BJ (cell line): Measurements from ENCODE around the gene FUT2. TPM values are rescaled to one million over a fixed set of nuclear protein-coding genes. Genes with fewer than 3 reads are reported as not detected.

Source experiments
- CTCF ChIA-PET: fragments of 350-600 bp; formaldehyde crosslinking; extraction: SDS; loops from one replicate; lab custom pipeline; 2021; ENCODE audit warnings: antibody characterized with exemption, inconsistent platforms; lab: Yijun Ruan, JAX
- POLR2A ChIA-PET: fragments of 300-600 bp; sonication (Branson Sonifier 250); formaldehyde crosslinking; extraction: SDS; loops from one replicate; lab custom pipeline; 2021; ENCODE audit warnings: antibody characterized with exemption; lab: Charles Lee
- DNase-seq: peaks from one replicate; pipeline ENCODE4 v3.0.0-alpha.2; 2011; ENCODE audit warnings: low read depth
- H3K27me3 ChIP-seq: 2 replicates; pipeline ENCODE4 v1.6.0; 2011; ENCODE audit warnings: low read length; ENCODE audit not compliant: control insufficient read depth, insufficient read depth
- H3K36me3 ChIP-seq: 2 replicates; pipeline ENCODE4 v1.5.1; 2011; ENCODE audit warnings: low read length; ENCODE audit not compliant: control insufficient read depth, insufficient read depth
- H3K4me3 ChIP-seq: 2 replicates; pipeline ENCODE4 v1.5.1; 2011; ENCODE audit warnings: low read depth, mild to moderate bottlenecking, control low read depth, low read length
- polyA plus RNA-seq: library from polyadenylated mRNA; depleted of rRNA; stranded (reverse); fragments of >200 nt; gene quantifications from 2 replicates; pipeline ENCODE4 v1.2.3, GENCODE V29; 2011
- TF ChIP-seq, protein P1 (sequence below): IDR thresholded peaks from 2 replicates; pipeline ENCODE4 v1.5.1; 2011; ENCODE audit warnings: low read depth, mild to moderate bottlenecking, control low read depth, inconsistent platforms, low read length, moderate library complexity; ENCODE audit not compliant: insufficient read depth

Gene FUT2
- polyA plus RNA-seq, 1 experiment: not detected

DNA sequence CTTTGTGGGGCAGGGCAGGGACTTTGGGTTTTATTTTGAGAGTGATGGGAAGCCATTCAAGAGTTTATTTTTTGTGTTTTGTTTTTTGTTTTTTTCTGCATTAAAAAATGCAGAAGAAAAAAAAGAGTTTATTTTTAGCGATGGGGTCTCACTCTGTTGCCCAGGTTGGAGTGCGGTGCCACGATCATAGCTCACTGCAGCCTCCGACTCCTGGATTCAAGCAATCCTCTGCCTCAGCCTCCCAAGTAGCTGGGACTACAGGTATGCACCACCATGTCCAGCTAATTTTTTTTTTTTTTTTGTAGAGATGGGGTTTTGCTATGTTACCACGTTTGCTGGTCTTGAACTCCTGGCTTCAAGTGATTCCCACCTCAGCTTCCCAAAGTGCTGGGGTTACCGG is 37.3 kb upstream of the FUT2 start:
- ChIA-PET CTCF (no interaction called here), POLR2A (no interaction called here)
- H3K27me3 ChIP-seq: no peaks in the 10 kb centered on the region; the same call in 1 of the 2 replicates
- TF ChIP-seq, protein P1, sequence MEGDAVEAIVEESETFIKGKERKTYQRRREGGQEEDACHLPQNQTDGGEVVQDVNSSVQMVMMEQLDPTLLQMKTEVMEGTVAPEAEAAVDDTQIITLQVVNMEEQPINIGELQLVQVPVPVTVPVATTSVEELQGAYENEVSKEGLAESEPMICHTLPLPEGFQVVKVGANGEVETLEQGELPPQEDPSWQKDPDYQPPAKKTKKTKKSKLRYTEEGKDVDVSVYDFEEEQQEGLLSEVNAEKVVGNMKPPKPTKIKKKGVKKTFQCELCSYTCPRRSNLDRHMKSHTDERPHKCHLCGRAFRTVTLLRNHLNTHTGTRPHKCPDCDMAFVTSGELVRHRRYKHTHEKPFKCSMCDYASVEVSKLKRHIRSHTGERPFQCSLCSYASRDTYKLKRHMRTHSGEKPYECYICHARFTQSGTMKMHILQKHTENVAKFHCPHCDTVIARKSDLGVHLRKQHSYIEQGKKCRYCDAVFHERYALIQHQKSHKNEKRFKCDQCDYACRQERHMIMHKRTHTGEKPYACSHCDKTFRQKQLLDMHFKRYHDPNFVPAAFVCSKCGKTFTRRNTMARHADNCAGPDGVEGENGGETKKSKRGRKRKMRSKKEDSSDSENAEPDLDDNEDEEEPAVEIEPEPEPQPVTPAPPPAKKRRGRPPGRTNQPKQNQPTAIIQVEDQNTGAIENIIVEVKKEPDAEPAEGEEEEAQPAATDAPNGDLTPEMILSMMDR: no peak
- no peak overlapping the region for H3K4me3 ChIP-seq
- H3K36me3 ChIP-seq: no peaks in the 10 kb centered on the region
- no peak for DNase-seq

DNA sequence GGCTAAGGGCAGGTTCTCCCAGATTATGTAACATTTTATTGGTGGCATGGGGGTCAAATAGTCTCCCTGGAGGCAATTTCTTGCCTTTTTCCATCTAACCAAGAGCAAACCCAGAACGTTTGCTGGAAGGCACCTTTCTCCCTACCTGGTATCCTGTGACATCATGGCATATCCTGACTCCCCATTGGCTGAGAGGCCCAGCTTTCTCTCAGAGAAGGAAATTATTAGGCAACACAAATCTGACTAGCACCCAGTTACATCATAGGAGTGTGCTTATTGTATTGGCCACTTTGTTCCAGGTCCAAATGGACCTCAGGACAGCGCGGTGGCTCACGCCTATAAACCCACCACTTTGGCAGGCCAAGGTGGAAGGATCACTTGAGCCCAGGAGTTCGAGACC is 36.0 kb upstream of the FUT2 start:
- no peaks in the 10 kb centered on the region for H3K27me3 ChIP-seq
- DNase-seq: no peak
- POLR2A ChIA-PET: no interaction called here
- CTCF ChIA-PET: no interaction called here
- TF ChIP-seq, protein P1: no peak
- no peaks in the 10 kb centered on the region for H3K36me3 ChIP-seq
- H3K4me3 ChIP-seq: no peak overlapping the region

DNA sequence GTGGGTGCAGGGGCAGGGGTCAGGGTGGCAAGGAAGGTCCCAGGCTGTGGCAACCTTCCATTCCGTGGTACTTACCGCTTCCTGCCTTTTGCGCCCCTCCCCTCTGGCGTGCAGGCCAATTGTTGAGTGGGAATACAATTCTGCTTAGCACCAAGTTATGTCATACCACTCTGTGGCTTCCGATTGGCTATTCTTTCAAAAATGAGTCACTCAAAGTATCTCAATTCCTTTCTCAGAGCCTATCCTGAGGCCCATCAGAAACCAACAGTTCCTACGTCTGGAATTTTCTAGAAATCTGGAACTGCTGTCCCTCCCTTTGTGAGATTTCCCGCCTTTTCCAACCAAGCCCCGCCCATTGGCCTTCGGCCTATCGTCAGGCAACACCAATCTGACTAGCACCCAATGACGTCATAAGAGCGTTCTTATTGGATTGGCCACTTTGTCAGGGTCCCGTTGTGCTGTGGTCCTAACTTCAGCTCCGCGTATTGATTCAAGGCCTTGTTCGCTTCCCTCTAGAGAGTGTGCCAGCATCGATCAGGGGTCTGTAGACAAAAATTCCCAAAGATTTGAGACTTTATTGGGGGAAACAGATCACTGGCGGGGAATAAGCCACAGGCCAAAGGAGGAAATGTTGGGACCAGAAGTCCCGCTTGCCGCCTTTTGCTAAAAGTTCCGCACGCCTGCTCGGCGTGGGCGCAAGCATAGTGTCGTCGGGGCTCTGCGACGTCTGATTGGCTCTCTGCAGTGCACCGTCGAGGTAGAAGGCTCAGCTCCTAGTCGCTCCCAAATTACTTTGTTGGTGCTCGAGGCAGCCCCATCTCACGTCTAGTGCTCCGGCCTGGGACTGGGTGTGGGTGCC is 34.7 kb upstream of the FUT2 start:
- Histone ChIP-seq H3K4me3 (no peak overlapping the region), H3K36me3 (no peaks in the 10 kb centered on the region), H3K27me3 (no peaks in the 10 kb centered on the region)
- ChIA-PET POLR2A (no interaction called here), CTCF (no interaction called here)
- TF ChIP-seq, protein P1: no peak
- DNase-seq: peak; percentile 60

DNA sequence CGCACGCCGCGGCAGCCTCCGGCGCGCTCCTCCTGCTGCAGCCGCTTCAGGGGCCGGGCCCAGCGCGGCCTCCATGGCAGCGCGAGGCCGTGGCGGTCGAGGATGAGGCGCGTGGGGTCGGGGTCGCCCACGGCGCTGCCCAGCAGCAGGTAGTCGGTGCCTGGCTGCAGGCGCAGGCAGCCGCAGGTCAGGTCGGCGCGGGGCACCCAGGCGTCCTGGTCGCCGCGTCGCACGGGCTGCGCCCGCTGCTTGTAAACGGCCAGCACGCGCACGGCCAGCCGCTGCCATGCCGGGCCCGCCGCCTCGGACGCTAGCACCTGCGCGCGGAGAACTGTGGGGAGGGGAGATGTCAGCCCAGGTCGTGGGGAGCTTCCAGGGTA is 34.1 kb upstream of the FUT2 start:
- POLR2A ChIA-PET: no interaction called here
- TF ChIP-seq, protein P1: no peak
- CTCF ChIA-PET: interaction anchor here (1.5 kb wide), 1 partner anchor 14 kb away, joined by 5 read pairs; no protein-coding TSS in a partner anchor
- Histone ChIP-seq H3K27me3 (no peaks in the 10 kb centered on the region), H3K36me3 (no peaks in the 10 kb centered on the region), H3K4me3 (no peak overlapping the region)
- no peak for DNase-seq

DNA sequence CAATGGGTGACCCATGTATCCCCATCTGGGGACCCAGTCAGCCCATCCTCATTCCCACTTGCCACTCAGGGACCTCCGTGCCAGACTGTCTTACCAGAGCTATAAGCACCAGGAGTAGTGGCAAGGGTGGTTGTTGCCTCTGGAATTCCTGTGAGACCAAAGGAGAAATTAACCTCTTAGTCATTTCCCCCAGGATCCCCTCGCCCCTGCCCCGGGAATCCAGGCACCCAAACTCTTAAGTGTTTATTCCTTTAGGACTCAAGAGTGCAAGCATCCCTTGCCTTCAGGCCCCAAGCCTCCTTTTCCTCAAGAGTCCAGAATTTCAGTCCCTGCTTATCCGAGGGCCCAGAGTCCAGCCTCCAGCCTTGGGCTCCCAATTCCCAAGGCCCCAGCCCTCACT is 32.1 kb upstream of the FUT2 start:
- POLR2A ChIA-PET: no interaction called here
- TF ChIP-seq, protein P1: no peak

More for the DNA sequence above, 32.1 kb upstream of the FUT2 start:
- H3K4me3 ChIP-seq: no peak overlapping the region
- DNase-seq: no peak
- CTCF ChIA-PET: interaction anchor here (1.7 kb wide), 1 partner anchor 11 kb away, joined by 6 read pairs; no protein-coding TSS in a partner anchor
- no peaks in the 10 kb centered on the region for H3K36me3 ChIP-seq
- H3K27me3 ChIP-seq: peaks cover 1% of the 10 kb centered on the region; the same call in 1 of the 2 replicates
